ENCODE data around the gene ELF1.

GRCh38 chr13:41008349-41008980, 10.7 kb downstream of the ELF1 start:
- TF ChIP-seq CTCF (IDR thresholded peaks at IDR 0.05) = no peak
- TF ChIP-seq EP300 (IDR thresholded peaks at IDR 0.05) = no peak
- TF ChIP-seq POLR2A (IDR thresholded peaks at IDR 0.05) = no peak

Measured in tibial nerve (tissue), 4 donors.